GM19099 (cell line): ENCODE measurements around the gene OR5B17.

Experiments
- POLR2A ChIP-seq: IDR thresholded peaks from 3 replicates; pipeline ENCODE4 v1.6.1; 2011; ENCODE audit warnings: low read depth; ENCODE audit not compliant: insufficient read length; ENCODE audit errors: extremely low read depth

The OR5B17 gene

DNA sequence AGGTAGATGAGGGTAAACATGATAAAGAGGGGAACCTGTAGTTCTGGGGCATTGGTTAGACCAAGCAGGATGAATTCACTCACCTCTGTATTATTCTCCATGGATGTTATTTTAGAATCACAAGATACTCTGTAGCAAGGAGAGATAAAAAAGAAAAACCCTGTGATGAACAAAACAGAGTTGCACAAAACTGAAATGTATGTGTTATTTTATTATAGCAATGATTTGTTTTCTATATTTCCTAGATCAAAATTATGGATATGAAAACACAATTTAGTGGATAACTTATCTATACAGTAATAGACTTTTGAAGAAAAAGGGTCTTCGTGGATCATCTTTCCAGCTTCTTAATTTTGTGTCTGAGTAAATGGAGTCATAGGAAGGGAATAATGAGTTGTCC is at the start of gene OR5B17:
OR5B17 (minus strand) TSS at position 101 of the 400 bp plus-strand sequence; CDS start at position 101, 0 bp downstream.
- no peak for TF ChIP-seq POLR2A

DNA sequence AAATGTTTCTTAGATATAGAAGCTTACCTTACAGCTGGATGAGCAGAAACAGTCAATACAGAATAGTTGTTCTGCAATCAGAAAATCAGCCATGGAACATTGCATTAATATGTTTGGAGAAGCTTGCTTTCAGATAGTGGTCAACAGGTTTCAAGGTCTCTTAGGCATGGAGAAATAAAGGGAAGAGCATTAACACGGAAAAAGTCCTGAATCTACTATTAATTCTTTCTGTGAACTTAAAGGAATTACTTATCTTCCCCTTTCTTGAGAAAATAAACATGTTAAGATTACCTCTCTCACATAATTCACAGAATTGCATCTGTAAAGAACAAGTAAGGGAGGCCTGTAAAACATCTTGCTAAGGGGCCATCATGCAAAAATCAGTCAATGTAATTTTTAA is 47.9 kb upstream of the OR5B17 start, which contains the start of gene OR5B3:
OR5B3 (minus strand) TSS at position 101 of the 400 bp plus-strand sequence. CDS start 3,465 bp downstream, outside the sequence.
- no peak for TF ChIP-seq POLR2A

DNA sequence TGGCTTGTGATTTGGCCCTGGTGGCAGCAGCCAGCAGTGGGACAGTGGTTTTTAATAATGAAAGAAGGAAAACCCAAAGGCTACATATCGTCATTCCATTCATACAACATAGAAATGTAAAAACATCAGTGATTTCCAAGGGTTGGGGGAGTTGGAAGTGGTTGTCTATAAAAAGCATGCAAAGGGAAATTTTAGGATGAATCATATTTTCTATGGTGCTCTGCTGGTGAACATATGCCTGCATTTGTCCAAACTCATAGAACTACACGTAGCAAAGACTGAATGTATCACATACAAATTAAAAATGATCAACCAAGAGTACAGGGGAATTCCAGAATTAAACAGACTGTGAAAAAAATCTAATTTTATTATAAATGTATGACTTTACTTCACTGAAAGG is 36.7 kb upstream of the OR5B17 start:
- no peak for TF ChIP-seq POLR2A

DNA sequence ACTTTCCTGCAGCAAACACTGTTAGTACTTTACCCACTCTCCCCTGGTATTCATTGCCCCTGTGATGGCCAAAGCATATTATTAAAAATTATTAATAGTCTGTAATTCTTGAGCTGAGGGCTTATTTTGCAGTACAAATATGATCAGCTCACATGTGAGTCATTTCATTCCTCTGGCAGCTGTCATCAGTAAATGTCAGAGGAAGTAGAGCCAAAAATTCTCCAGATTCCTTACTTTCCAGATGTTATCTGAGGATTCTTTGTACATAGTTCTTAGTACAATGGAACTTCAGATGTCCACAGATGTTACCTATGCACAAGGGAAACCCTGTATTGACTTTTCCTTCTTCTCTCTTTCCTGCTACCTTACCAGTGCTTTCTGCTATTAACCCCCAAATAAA is 35.3 kb upstream of the OR5B17 start:
- TF ChIP-seq POLR2A, result no peak

DNA sequence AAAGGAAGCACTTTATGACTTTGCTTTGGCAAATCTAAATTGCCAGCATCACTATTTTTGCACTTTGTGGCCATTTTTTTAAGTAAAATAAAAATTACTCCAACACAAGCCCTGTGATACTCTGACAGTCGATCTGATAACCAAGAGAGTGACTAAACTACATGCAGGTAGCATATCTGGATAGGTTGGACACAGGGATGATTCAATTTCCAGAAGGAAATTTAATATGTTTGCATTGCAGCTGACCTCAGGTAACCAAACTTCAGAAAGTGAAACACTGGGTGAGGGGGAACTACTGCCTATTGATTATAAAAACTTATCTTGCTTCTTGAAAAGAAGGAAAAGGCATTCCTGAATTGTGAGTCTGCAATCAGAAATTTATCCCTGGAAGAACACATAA is 33.9 kb upstream of the OR5B17 start:
- no peak for TF ChIP-seq POLR2A

- TF ChIP-seq POLR2A, result no peak
Measured at GRCh38 chr11:58391879-58392278, 33.0 kb upstream of the OR5B17 start.

DNA sequence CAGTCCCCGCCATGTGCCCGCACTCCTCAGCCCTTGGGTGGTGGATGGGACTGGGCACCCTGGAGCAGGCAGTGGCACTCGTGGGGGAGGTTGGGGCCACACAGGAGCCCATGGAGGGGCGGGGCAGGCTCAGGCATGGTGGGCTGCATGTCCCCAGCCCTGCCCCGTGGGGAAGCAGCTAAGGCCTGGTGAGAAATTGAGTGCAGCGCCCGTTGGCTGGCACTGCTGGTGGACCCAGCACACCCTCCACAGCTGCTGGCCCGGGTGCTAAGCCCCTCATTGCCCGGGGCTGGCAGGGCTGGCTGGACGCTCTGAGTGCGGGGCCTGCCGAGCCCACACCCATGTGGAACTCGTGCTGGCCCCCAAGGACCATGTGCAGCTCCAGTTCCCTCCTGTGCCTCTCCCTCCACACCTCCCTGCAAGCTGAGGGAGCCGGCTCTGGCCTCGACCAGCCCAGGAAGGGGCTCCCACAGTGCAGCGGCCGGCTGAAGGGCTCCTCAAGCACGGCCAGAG is 31.7 kb upstream of the OR5B17 start:
- no peak for TF ChIP-seq POLR2A

GRCh38 chr11:58354727-58355126 is 4.1 kb downstream of the OR5B17 start:
- no peak for TF ChIP-seq POLR2A

DNA sequence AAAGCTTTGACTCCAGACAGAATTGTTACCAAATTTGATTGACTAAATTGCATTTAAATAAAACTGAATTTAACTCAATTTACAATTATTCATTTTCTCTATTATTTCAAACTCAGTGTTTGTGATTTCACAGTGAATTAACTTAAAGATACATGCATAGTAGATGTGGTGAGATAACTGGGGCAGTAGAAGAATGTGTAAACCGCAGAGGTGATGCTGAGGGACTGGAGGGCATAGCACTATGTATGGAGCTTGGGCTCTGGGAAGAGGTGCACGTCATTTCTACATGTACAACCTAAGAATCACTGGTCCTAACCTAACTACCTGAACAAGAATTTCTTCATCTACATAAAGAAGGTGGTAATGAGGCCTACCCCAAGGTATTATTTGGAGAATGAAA is 13.7 kb downstream of the OR5B17 start:
- TF ChIP-seq POLR2A, result no peak

DNA sequence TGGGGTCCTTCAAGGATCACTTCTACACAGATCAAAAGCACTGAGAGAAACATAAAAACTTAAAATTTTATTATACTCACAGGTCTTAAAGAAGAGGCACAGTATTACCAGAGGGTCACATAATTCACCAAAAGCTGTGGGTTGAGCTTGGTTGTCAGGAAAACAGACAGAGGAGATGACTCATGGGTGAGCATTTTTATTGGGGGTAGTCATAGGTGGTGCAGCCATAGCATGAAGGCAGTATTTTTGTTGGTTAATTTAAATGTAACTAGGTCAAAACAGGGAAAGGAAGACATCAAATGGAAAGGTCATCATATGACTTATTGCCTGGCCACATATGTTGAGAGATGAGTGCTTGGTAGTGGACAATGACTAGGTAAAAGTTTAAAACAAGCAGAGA is 24.2 kb downstream of the OR5B17 start:
- no peak for TF ChIP-seq POLR2A

- TF ChIP-seq POLR2A, result no peak
Measured at GRCh38 chr11:58330861-58331260, 28.0 kb downstream of the OR5B17 start.

- TF ChIP-seq POLR2A, result no peak
Measured at GRCh38 chr11:58318532-58318931, 40.3 kb downstream of the OR5B17 start.

- no peak for TF ChIP-seq POLR2A
Measured at GRCh38 chr11:58316142-58316541, 42.7 kb downstream of the OR5B17 start.
